Measurements from ENCODE around the gene USP9X.

DNA sequence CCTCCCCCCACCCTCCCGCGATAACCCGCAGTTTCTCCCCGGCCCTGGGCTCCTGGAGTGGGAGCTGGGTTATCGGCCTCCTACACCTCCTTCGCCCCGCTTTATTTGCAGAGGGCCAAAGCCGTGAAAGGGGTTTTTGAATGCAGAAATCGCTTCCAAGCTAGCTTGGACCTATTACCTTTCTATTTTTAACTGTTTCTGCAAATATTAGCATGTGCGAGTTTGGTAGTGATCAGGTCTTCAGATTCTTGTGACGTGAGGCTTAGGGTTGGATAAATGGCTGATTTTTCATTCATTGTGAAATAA lies 1.3 kb downstream of the USP9X start:
- TF ChIP-seq POLR2AphosphoS5 (IDR thresholded peaks at IDR 0.05) (no peak), POLR2A (IDR thresholded peaks at IDR 0.05) (no peak)
- TF ChIP-seq, protein P1, sequence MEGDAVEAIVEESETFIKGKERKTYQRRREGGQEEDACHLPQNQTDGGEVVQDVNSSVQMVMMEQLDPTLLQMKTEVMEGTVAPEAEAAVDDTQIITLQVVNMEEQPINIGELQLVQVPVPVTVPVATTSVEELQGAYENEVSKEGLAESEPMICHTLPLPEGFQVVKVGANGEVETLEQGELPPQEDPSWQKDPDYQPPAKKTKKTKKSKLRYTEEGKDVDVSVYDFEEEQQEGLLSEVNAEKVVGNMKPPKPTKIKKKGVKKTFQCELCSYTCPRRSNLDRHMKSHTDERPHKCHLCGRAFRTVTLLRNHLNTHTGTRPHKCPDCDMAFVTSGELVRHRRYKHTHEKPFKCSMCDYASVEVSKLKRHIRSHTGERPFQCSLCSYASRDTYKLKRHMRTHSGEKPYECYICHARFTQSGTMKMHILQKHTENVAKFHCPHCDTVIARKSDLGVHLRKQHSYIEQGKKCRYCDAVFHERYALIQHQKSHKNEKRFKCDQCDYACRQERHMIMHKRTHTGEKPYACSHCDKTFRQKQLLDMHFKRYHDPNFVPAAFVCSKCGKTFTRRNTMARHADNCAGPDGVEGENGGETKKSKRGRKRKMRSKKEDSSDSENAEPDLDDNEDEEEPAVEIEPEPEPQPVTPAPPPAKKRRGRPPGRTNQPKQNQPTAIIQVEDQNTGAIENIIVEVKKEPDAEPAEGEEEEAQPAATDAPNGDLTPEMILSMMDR (IDR thresholded peaks at IDR 0.05): no peak

Data from breast epithelium (tissue), 3 donors.